HEK293T (cell line): ENCODE measurements around the gene MND1.

Source experiments
- ARNT ChIP-seq: fragments of 450-650 bp; IDR thresholded peaks from 2 replicates; pipeline ENCODE4 v1.6.1; 2017; ENCODE audit warnings: mild to moderate bottlenecking
- BHLHE40 ChIP-seq: fragments of 450-650 bp; IDR thresholded peaks from 2 replicates; pipeline ENCODE4 v1.6.1; 2016; ENCODE audit warnings: mild to moderate bottlenecking, moderate library complexity, borderline replicate concordance
- ELF4 ChIP-seq: fragments of 450-650 bp; IDR thresholded peaks from 2 replicates; pipeline ENCODE4 v1.6.1; 2017; ENCODE audit warnings: antibody characterized with exemption
- FOXA1 ChIP-seq: fragments of 450-650 bp; IDR thresholded peaks from 2 replicates; pipeline ENCODE4 v1.6.1; 2016; ENCODE audit warnings: mild to moderate bottlenecking
- FOXK2 ChIP-seq: fragments of 450-650 bp; IDR thresholded peaks from 2 replicates; pipeline ENCODE4 v1.6.1; 2016; ENCODE audit warnings: mild to moderate bottlenecking
- FOXM1 ChIP-seq: fragments of 450-650 bp; IDR thresholded peaks from 2 replicates; pipeline ENCODE4 v1.6.1; 2017; ENCODE audit warnings: mild to moderate bottlenecking, borderline replicate concordance
- HDGF ChIP-seq: fragments of 450-650 bp; IDR thresholded peaks from 2 replicates; pipeline ENCODE4 v1.6.1; 2017; ENCODE audit warnings: antibody characterized with exemption, borderline replicate concordance
- LEF1 ChIP-seq: fragments of 450-650 bp; IDR thresholded peaks from 2 replicates; pipeline ENCODE4 v1.6.1; 2017; ENCODE audit warnings: mild to moderate bottlenecking, borderline replicate concordance
- NFRKB ChIP-seq: fragments of 450-650 bp; IDR thresholded peaks from 2 replicates; pipeline ENCODE4 v1.6.1; 2016; ENCODE audit warnings: mild to moderate bottlenecking, moderate library complexity
- PKNOX1 ChIP-seq: fragments of 450-650 bp; IDR thresholded peaks from 2 replicates; pipeline ENCODE4 v1.6.1; 2016
- SP1 ChIP-seq: fragments of 450-650 bp; IDR thresholded peaks from 2 replicates; pipeline ENCODE4 v1.6.1; 2017
- SUZ12 ChIP-seq: fragments of 450-650 bp; IDR thresholded peaks from 2 replicates; pipeline ENCODE4 v1.6.1; 2016; ENCODE audit warnings: mild to moderate bottlenecking
- TARDBP ChIP-seq: fragments of 450-650 bp; IDR thresholded peaks from 2 replicates; pipeline ENCODE4 v1.6.1; 2016
- ZNF384 ChIP-seq: fragments of 450-650 bp; IDR thresholded peaks from 2 replicates; pipeline ENCODE4 v1.6.1; 2016

GRCh38 chr4:153434190-153434589 lies 89.7 kb downstream of the MND1 start:
- TF ChIP-seq ARNT (no peak), FOXM1 (no peak), SUZ12 (no peak), ELF4 (no peak), LEF1 (no peak), TARDBP (no peak), NFRKB (no peak), BHLHE40 (no peak), PKNOX1 (no peak), SP1 (no peak), HDGF (no peak), FOXA1 (no peak), ZNF384 (no peak), FOXK2 (no peak)
